ENCODE measurements around the gene CCDC91.

DNA sequence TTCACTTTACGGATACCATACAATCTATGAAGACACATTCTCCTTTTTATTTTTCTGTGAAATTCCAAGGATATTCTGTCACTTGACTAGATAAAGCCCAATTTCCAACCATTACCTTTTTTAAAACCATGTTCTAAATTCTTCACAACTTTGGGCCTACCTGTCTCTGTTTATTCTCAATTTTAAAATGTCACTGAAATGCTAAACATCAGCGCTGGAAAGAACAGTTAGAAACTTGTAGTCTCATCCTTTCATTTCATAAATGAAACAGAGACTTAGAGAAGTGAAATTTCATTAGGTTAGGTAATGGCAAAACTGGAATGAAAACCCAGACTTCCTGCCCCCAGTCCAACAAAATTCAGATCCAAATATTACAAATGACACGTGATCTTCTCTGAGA lies 396.2 kb downstream of the CCDC91 start:
- TF ChIP-seq POLR2AphosphoS5 (IDR thresholded peaks at IDR 0.05; ENCODE audit: low read depth, low read length) (no peak), POLR2A (IDR thresholded peaks at IDR 0.05; ENCODE audit: low read depth, low read length) (no peak)
